DND-41 (cell line): ENCODE results near the gene SLC15A1.

Experiments used
- ATAC-seq: fragments of 200-7000 bp; cut with Tn5 transposase; 3 replicates; pipeline ENCODE4 v1.9.1; 2021; ENCODE audit warnings: low read depth; ENCODE audit not compliant: insufficient read depth
- DNase-seq: peaks from one replicate; pipeline ENCODE4 v3.0.0-alpha.2; 2020
- H2AFZ ChIP-seq: 2 replicates; pipeline ENCODE4 v1.6.0; 2012; ENCODE audit warnings: low read depth, low read length
- H3K27ac ChIP-seq: 2 replicates; pipeline ENCODE4 v1.5.1; 2012; ENCODE audit warnings: low read length, inconsistent platforms
- H3K27me3 ChIP-seq: fragments of 200-600 bp; sonication (generic); 2 replicates; pipeline ENCODE4 v1.6.0; 2012; ENCODE audit warnings: low read length, mild to moderate bottlenecking, inconsistent platforms; ENCODE audit not compliant: insufficient read depth, poor library complexity
- H3K36me3 ChIP-seq: 2 replicates; pipeline ENCODE4 v1.5.1; 2012; ENCODE audit warnings: low read length, inconsistent platforms; ENCODE audit not compliant: insufficient read depth
- H3K4me1 ChIP-seq: 2 replicates; pipeline ENCODE4 v1.5.1; 2012; ENCODE audit warnings: mild to moderate bottlenecking, low read length; ENCODE audit not compliant: insufficient read depth
- H3K4me2 ChIP-seq: 2 replicates; pipeline ENCODE4 v1.6.0; 2012; ENCODE audit warnings: mild to moderate bottlenecking, moderate library complexity, low read length, inconsistent platforms; ENCODE audit not compliant: insufficient read depth
- H3K4me3 ChIP-seq, 2 experiments: fragments of 200-600 bp in 1 of 2; shearing (Covaris generic) in 1 of 2; 2 replicates each; pipeline ENCODE4 v1.5.1; 2012 to 2016; ENCODE audit warnings: inconsistent platforms in 2 of 2, low read length in 2 of 2, mild to moderate bottlenecking in 2 of 2, low read depth in 1 of 2, moderate library complexity in 1 of 2
- H3K79me2 ChIP-seq: 2 replicates; pipeline ENCODE4 v1.6.0; 2012; ENCODE audit warnings: low read length, inconsistent platforms; ENCODE audit not compliant: insufficient read depth
- H3K9ac ChIP-seq: 2 replicates; pipeline ENCODE4 v1.6.0; 2012; ENCODE audit warnings: low read depth, mild to moderate bottlenecking, inconsistent platforms, low read length, moderate library complexity
- H3K9me3 ChIP-seq: 2 replicates; pipeline ENCODE4 v1.5.1; 2012; ENCODE audit warnings: low read length, moderate library complexity, mild to moderate bottlenecking, inconsistent platforms; ENCODE audit not compliant: insufficient read depth, severe bottlenecking
- H4K20me1 ChIP-seq: 2 replicates; pipeline ENCODE4 v1.6.0; 2012; ENCODE audit warnings: low read length; ENCODE audit not compliant: insufficient read depth
- CTCF ChIP-seq: IDR thresholded peaks from 2 replicates; pipeline ENCODE4 v1.5.1; 2012; ENCODE audit warnings: borderline replicate concordance, low read length, moderate library complexity, mild to moderate bottlenecking; ENCODE audit not compliant: poor library complexity, severe bottlenecking; ENCODE audit errors: extremely low read depth
- EZH2 ChIP-seq: IDR thresholded peaks from 3 replicates; pipeline ENCODE4 v1.6.1; 2012; ENCODE audit warnings: borderline replicate concordance, low read depth, mild to moderate bottlenecking, moderate library complexity, low read length, inconsistent platforms; ENCODE audit not compliant: severe bottlenecking

SLC15A1 gene

GRCh38 chr13:98792321-98792720 lies 39.8 kb upstream of the SLC15A1 start:
- Histone ChIP-seq H3K27ac (no peak overlapping the region), H3K4me1 (peaks cover 6% of the 10 kb centered on the region), H3K79me2 (no peaks in the 10 kb centered on the region), H3K9me3 (no peaks in the 10 kb centered on the region), H3K9ac (no peak overlapping the region), H3K36me3 (peaks cover 23% of the 10 kb centered on the region), H2AFZ (no peak overlapping the region), H3K4me2 (no peak overlapping the region), H4K20me1 (no peaks in the 10 kb centered on the region), H3K27me3 (no peaks in the 10 kb centered on the region), H3K4me3 (no peak overlapping the region)
- ATAC-seq (no peak), DNase-seq (no peak)
- TF ChIP-seq EZH2 = no peak

GRCh38 chr13:98791611-98792010 lies 39.1 kb upstream of the SLC15A1 start:
- H3K9me3 ChIP-seq = no peaks in the 10 kb centered on the region
- no peaks in the 10 kb centered on the region for H3K27me3 ChIP-seq
- no peak overlapping the region for H3K27ac ChIP-seq
- H3K4me2 ChIP-seq = no peak overlapping the region
- H3K4me3 ChIP-seq = no peak overlapping the region
- peaks cover 18% of the 10 kb centered on the region for H3K36me3 ChIP-seq
- ATAC-seq (no peak), DNase-seq (no peak)
- TF ChIP-seq EZH2 = no peak
- no peak for TF ChIP-seq CTCF
- no peak overlapping the region for H3K9ac ChIP-seq
- H3K4me1 ChIP-seq = no peaks in the 10 kb centered on the region
- no peaks in the 10 kb centered on the region for H3K79me2 ChIP-seq
- H2AFZ ChIP-seq = no peak overlapping the region
- no peaks in the 10 kb centered on the region for H4K20me1 ChIP-seq

GRCh38 chr13:98787996-98788395 lies 35.5 kb upstream of the SLC15A1 start:
- Histone ChIP-seq H3K79me2 (no peaks in the 10 kb centered on the region), H4K20me1 (no peaks in the 10 kb centered on the region), H2AFZ (no peak overlapping the region), H3K36me3 (no peaks in the 10 kb centered on the region), H3K4me1 (no peaks in the 10 kb centered on the region), H3K9ac (no peak overlapping the region), H3K9me3 (no peaks in the 10 kb centered on the region), H3K27ac (no peak overlapping the region), H3K4me2 (no peak overlapping the region), H3K27me3 (no peaks in the 10 kb centered on the region), H3K4me3 (no peak overlapping the region)
- peak; percentile 80 for ATAC-seq
- peak; percentile 49 for DNase-seq
- TF ChIP-seq CTCF = no peak
- TF ChIP-seq EZH2 = no peak

- H4K20me1 ChIP-seq = no peaks in the 10 kb centered on the region
- ATAC-seq (no peak), DNase-seq (no peak)
- H3K4me2 ChIP-seq = no peak overlapping the region
- H3K27me3 ChIP-seq = no peaks in the 10 kb centered on the region
- H2AFZ ChIP-seq = no peak overlapping the region
- H3K79me2 ChIP-seq = no peaks in the 10 kb centered on the region
- TF ChIP-seq EZH2 (no peak), CTCF (no peak)
- no peak overlapping the region for H3K27ac ChIP-seq
- no peak overlapping the region for H3K4me3 ChIP-seq
- no peaks in the 10 kb centered on the region for H3K9me3 ChIP-seq
- no peaks in the 10 kb centered on the region for H3K36me3 ChIP-seq
- H3K9ac ChIP-seq = no peak overlapping the region
- peaks cover 8% of the 10 kb centered on the region for H3K4me1 ChIP-seq
These were observed 34.7 kb upstream of the SLC15A1 start for GRCh38 chr13:98787173-98787572.
